GM13977 (cell line): ENCODE results near the gene IL1A.

Experiments
- DNase-seq: peaks from one replicate; pipeline ENCODE4 v3.0.0; 2012; ENCODE audit warnings: low spot score
- in situ Hi-C: fragments of 300-500 bp; cut with MboI; formaldehyde crosslinking; loops from one replicate; pipeline ENCODE4 v1.12.0; 2022; ENCODE audit warnings: low sequenced_read_pairs, low pct_unique_long_range_greater_than_20kb, mixed read lengths, inconsistent platforms; ENCODE audit not compliant: unreplicated experiment
- TF ChIP-seq, protein P1 (sequence below): IDR thresholded peaks from 2 replicates; pipeline ENCODE4 v1.5.1; 2012; ENCODE audit warnings: mild to moderate bottlenecking, control low read depth; ENCODE audit not compliant: insufficient read depth; ENCODE audit errors: extremely low read depth, missing control alignments

The IL1A gene

DNA sequence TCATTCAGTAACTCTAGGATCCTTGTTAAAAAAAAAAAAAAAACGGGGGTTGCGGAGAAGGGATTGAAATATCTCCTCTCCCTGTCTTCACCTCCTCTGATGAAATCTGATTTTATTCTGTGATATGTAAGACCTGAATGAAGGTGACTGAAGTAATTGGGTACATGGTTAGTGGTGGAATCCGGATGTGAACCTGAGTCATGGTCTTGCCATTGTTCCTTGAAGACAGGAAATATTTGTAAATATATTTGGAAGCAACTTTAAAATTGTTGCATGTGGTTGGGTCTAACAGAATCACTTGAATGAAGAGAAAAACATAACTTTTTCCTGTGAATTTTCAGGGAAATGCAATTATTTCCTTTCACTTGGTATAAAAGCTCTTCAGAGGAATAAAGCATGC is 3.0 kb upstream of the IL1A start:
- DNase-seq: no peak
- in situ Hi-C loops: no loop called here

DNA sequence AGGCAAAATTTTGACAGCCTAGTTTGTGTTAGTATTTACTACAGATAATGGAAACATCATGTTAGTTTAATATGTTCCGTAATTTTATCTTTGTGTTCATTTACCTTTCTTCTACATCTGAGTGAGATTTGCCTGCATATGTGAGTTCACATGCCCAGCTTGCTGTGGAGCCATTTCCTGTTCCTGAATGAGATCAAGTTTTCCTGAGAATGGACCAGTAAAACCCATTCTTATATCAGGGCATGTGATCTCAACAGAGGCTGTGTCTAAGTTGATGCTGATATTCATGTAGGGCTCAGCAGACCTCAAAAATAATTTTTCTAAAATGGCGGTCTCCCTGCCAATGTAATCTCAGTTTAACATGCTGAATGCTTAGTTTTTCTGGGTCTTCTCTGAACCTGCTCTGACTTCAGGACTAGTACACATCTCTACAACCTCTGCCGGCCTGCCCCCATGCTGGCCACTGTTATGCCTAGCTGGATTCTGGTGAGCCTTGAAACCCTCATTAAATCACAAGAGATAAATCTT is 1.0 kb downstream of the IL1A start:
- no peak for DNase-seq
- in situ Hi-C loops: no loop called here

More for the DNA sequence above, 3.0 kb upstream of the IL1A start:
- TF ChIP-seq, protein P1, sequence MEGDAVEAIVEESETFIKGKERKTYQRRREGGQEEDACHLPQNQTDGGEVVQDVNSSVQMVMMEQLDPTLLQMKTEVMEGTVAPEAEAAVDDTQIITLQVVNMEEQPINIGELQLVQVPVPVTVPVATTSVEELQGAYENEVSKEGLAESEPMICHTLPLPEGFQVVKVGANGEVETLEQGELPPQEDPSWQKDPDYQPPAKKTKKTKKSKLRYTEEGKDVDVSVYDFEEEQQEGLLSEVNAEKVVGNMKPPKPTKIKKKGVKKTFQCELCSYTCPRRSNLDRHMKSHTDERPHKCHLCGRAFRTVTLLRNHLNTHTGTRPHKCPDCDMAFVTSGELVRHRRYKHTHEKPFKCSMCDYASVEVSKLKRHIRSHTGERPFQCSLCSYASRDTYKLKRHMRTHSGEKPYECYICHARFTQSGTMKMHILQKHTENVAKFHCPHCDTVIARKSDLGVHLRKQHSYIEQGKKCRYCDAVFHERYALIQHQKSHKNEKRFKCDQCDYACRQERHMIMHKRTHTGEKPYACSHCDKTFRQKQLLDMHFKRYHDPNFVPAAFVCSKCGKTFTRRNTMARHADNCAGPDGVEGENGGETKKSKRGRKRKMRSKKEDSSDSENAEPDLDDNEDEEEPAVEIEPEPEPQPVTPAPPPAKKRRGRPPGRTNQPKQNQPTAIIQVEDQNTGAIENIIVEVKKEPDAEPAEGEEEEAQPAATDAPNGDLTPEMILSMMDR: no peak

DNA sequence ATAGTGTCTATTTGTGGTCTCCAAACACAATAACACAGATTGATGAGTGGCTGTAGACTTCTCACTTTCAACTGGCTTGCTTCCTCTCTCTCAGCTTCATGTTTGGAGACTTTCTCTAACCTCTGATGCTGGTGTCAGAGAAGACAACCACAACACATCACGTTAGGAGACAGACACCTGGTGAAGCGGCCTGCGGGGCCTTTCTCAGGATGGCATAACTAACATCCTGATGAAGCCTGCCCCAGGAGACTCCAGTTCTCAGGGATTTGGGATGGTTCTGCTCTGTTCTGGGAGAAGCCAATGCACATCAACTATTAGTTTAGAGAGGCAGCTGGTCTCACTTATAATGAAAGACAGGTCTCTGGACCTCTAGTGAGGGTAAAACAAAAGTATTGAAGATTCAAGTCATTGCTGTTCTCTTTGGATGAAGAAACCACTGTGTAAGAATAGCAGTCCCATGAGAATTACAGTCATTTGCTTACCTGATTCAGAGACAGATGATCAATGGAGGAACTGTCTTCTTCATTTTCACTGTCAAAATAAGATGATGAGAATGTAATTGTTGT is 2.0 kb downstream of the IL1A start:
- peak; percentile 24 for DNase-seq
- TF ChIP-seq, protein P1: no peak
- in situ Hi-C loops: no loop called here

More for the DNA sequence above, 1.0 kb downstream of the IL1A start:
- TF ChIP-seq, protein P1: no peak

GRCh38 chr2:112779598-112779997 is 4.7 kb downstream of the IL1A start:
- TF ChIP-seq, protein P1: no peak
- in situ Hi-C loops: no loop called here
- no peak for DNase-seq

DNA sequence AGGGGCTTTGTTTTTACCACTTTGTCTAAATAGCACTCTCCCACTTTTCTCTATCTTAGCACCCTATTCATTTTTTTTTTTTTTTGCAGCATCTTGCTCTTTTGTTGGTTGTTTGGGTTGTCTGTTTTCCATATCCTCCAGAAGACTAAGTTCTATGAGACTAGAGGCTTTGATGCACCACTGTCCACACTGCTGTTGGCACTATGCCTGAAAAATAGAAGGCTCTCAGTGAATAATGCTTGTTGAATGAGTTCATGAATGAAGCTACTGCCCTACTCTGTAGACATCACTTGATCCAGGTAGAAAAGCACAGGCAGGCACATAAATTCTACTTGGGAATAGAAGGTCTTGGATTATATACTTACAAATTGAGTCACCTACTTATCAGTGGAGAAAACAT is 7.3 kb downstream of the IL1A start:
- in situ Hi-C loops: no loop called here
- DNase-seq: no peak
- TF ChIP-seq, protein P1: no peak

DNA sequence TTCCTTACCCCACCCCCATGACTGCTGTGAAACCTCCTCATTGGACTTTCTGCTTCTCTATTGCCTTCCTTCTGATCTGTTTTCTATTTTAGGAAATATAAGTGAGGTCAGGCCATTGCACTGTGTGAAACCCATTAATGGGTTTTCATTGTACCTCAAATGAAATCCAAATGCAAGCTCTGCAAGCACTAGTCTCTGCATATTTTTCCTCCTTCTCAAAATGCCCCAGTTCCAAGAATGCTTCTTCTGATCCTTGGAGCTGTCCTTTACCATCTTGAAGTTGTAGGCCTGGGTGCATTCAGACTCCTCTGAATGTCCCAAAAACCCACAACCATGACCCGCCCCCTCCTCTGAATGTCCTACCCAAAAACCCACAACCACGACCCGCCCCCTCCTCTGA is 8.2 kb downstream of the IL1A start:
- no peak for DNase-seq
- TF ChIP-seq, protein P1: no peak

More for the DNA sequence above, 8.2 kb downstream of the IL1A start:
- in situ Hi-C loops: no loop called here
